Activated CD8-positive, alpha-beta memory T cell treated with anti-CD3 and anti-CD28 coated beads, Interleukin-2, amount 50 U/mL, for 1 hour (primary cell): ENCODE results near the gene GPNMB.
"Not testable (repeated sequence)": the region's sequence is repeated elsewhere in the genome, so short reads cannot be mapped to it uniquely, and the experiment has no call there.

ENCODE experiments used
- DNase-seq: peaks from one replicate; pipeline ENCODE4 v3.0.0-alpha.2; 2020; ENCODE audit errors: extremely low read depth

GPNMB gene

GRCh38 chr7:23246555-23246954 is at the start of gene GPNMB:
Gene GPNMB, plus strand, starts transcription at chr7:23246775. Its CDS starts 83 bp downstream, at chr7:23246858.
- no peak for DNase-seq

DNA sequence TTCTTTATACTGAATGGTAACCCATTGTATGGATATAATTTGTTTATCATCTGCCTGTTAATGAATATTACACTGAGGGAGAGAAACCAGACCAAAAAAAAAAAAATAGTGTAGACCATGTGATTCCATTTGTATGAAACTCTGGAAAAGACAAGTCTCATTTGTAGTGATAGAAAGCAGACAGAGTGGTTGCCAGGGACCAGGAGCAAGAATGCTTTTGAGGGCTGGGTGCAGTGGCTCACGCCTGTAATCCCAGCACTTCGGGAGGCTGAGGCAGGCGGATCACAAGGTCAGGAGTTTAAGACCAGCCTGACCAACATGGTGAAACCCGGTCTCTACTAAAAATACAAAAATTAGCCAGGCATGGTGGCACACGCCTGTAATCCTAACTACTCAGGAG is 48.8 kb upstream of the GPNMB start:
- DNase-seq, result not testable (repeated sequence)

DNA sequence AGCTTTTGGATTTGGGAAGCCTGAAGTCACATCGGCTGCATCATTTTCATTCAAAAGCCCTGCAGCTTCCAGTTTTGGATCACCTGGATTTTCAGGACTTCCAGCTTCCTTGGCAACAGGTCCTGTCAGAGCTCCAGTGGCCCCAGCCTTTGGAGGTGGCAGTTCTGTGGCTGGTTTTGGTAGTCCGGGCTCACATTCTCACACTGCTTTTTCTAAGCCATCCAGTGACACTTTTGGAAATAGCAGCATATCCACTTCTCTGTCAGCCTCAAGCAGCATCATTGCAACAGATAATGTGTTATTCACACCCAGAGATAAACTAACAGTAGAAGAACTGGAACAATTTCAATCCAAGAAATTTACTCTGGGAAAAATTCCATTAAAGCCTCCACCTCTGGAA is 46.2 kb upstream of the GPNMB start:
- no peak for DNase-seq

DNA sequence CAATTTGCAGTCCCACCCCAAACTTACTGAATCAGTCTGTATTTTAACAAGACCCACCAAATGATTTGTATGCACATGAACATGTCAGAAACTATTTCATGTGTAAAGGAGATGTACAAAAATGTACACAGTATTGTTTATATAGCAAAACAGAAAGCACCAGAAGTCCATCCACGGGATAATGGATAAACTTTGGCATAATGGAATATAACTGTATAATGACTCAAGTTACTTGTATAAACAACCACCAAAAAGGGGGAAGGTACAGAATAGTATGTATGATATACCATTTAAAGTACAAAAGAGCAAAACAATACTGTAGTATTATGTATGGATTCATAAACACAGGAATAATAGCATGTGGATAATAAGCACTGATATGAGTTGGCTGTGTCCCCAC is 42.3 kb upstream of the GPNMB start:
- no peak for DNase-seq

GRCh38 chr7:23205577-23205908 is 41.0 kb upstream of the GPNMB start:
- no peak for DNase-seq

DNA sequence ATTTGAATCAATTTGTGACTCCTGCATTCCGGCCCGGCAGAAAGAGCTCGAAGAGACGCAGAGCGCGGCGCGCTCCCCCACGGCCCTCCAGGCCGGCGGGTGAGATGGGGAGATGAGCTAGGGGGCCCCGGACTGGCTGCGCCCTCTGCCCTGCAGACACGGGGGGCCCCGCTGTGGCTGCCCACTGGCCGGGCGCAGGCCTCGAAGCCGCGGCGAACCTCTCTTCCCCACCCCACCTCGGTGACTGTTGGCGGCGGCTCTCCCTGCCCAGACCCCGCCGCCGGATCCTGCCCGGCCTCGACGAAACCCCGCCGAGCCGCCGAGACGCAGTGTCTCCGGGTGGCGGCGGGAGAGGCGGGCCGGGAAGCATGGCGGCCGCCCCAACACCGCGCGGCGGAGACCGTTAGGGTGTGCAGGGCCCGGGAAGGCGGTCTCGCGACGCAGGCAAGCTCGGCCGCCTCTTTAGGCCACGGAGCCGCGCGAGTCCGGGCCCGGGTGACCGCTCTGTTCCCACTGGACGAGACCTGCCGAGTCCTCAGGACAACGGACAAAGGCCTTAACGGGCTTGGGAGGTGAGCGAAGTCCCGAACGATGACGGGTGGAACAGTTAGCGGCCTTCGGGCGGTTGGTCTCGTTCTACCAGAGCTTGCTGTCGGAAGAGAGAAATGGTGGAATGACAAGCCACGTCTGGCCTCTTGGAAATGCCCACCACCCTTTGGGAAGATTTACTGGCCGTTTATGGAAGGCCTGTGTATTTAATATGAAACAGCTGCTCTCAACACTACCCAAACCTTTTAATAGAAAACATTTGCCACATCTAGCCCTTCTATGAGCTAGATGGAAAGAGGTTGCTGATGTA is 40.4 kb upstream of the GPNMB start:
- no peak for DNase-seq

GRCh38 chr7:23207021-23207420 is 39.6 kb upstream of the GPNMB start:
- no peak for DNase-seq

- DNase-seq, result no peak
Observed at GRCh38 chr7:23207884-23208283, 38.7 kb upstream of the GPNMB start.

GRCh38 chr7:23208316-23208715 is 38.3 kb upstream of the GPNMB start:
- DNase-seq, result no peak

- no peak for DNase-seq
Observed at GRCh38 chr7:23210506-23210905, 36.1 kb upstream of the GPNMB start.

DNA sequence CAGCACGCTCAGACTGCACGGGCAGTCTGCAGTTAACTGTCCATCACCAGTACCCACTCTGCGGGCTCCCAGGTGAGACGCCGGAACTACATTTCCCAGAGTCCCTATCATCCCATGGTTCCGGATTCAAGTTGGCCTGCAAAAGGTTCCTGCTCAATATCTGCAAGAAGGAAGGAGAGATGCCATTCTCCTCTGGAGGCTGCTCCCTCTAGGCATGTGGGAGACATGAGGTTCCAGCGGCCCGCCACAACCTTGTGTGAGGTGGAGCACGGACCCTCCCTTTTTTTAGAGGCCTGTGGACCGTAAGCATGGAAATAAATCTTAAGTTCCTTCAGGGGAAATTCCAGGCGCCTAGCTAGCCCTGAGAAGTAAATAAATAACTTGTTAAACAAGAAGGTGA is 35.0 kb upstream of the GPNMB start:
- DNase-seq, result no peak

DNA sequence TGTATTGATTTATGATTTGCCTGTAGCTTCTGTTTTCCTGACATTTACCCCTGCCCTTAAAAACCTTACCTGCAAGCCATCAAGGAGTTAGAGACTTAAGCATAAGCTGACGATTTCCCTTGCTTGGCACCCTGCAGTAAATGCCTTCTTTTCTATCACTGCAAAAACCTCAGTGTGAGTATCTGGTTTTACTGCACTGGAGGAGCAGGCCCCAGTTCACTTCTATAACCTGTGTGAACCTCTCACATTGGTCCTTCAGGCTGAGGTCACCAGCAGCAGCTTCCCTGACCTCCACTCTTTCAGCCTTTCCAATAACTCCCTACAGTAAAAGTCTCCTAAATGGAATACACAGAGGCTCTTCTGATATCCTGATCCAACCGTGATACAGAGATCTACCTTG is 34.2 kb upstream of the GPNMB start:
- DNase-seq, result no peak

- DNase-seq, result no peak
Observed at GRCh38 chr7:23212841-23213240, 33.7 kb upstream of the GPNMB start.

DNA sequence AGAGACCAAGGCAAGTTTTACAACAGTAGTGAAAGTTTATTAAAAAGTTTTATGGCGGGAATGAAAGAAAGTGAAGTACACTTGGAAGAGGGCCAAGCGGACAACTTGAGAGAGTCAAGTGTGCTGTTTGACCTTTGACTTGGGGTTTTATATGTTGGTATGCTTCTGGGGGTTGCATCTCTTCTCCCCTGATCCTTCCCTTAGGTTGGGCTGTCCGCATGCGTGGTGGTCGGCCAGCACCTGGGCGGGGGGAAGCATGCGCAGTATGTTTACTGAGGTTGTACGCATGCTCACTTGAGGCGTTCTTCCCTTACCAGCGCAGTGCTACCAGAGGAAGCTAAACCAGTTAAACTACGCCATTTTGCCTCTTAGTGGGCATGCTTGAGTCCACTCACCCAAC is 32.8 kb upstream of the GPNMB start:
- no peak for DNase-seq

DNA sequence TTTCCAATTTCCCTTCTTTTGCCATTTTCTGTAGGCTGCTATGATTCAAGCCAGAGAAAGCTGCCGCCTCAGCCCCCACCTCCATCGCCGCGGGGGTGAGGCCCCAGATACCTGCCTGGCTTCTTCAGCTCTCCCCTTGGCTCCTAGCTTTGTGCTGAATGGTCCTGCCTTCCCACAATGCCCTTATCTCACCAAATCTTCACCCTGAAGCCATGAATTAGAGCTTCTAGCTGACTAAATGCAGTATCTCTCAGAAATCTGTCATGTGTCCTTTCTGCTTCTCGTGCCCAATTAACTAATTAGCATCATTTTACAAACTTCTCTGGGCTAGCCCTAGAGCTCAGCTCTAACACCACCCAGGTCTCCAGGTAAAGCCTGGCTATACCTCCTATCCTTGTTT is 32.2 kb upstream of the GPNMB start:
- DNase-seq, result no peak

GRCh38 chr7:23214938-23215337 is 31.6 kb upstream of the GPNMB start:
- DNase-seq, result no peak

- DNase-seq, result no peak
Observed at GRCh38 chr7:23216021-23216420, 30.6 kb upstream of the GPNMB start.

DNA sequence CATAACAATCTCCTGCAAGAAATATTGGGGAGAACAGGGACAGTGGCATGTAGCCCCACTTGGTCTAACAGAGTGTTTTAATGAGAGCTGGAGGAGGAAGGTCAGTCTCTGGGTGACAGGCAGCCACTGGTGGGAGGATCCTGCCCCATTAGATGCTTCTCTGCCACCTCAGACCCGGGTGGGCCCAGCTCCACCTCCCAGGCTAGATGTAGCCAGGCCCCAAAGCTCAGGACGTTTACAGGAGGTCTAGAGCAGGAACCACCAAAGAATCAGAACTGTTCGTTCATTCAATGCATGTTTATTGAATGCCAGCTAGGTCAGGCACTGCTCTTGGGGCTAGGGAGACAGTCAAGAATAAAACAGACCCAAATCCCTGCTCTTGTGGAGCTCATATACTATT is 28.4 kb upstream of the GPNMB start:
- DNase-seq, result no peak

DNA sequence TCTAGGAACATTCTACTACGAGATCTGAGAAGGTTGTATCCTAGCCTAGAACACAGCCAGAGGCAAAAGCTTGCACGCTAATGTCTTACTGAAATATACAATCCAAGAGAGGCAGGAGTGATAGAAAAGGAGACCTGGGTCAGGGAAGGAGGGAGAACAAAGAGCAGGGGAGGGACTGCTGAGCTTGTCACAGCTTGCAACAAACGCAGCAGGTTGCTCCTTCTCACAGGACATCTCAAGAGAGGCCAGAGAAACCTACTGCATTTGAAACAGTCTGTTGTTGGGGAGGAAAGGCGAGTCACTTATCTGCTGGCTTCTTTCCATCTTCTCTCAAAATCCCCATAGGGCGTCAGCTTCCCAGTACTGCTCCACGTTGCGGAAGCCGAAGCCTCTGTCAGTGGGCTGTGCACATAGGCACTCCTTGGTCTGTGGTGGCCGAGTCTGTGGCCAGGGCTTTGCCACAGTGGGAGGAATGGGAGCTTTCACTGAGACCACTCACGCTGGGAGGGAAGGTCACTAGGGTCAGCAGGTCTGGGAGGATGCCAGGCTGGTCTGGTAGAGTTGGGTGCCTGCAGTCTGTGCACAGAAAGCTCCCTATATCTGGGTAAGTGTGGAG is 25.8 kb upstream of the GPNMB start:
- DNase-seq, result no peak

DNA sequence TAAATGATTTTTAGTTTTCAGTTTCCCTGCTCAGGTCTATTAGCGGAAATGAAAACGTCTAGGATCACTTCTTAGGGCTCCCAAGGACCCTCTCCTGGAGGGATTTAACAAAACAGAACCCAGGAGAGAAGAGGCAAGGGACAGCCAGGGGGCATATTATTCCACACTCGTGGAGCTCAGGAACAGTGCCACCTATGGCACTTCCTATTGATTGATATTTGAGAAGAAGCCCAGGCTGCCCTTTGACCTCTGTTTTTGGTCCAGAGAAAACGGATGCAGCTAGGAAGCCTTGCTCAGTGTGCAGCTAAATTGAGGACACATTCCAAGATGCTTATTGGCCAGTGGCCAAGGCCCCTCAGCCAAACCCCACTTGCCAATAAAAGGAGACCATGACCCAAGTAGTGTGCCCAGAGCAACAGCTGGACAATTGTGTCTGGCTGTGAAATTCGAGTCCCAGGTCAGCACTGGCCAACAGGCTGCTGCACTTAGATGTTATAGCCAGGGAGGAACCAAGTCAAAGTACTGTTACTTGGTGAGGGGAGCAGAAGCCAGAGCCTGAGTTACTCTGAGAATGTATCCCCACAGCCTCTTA is 24.0 kb upstream of the GPNMB start:
- no peak for DNase-seq

DNA sequence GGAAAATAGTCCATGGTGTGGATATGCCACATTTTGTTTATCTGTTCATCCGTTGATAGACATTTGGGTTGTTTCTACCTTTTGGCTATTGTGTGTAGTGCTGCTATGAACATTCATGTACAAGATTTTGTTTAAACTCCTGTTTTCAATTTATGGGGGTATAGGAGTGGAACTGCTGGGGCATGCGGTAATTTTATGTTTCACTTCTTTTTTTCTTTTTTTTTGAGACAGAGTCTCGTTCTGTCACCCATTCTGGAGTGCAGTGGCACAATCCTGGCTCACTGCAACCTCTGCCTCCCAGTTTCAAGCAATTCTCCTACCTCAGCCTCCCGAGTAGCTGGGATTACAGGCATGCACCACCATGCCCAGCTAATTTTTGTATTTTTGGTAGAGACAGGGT is 22.2 kb upstream of the GPNMB start:
- not testable (repeated sequence) for DNase-seq

DNA sequence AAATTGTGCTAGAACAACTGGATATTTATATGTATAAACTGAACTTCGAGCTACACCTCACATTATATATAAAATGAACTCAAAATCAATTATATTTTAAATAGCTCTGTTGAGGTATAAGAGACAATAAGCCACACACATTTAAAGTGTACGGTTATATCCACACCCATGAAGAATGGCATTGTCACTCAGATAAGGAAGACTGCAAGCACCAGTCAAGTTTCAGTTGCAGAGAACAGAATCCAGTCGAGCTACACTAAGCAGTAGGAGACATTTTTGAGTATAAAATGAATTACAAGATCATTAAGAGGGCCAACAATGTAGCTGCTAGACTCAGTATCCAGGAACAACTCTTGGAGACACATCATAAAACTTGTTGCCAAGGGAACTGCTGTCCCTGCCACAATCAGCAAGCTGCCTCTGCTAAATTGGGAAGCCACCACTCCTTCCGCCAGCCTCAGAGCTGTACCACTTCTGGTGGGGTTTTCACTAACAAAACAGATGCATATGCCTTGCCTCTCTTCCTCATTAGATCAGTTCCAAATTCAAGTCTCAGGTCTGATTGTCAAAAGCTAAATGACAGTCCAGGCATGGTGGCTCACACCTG is 19.6 kb upstream of the GPNMB start:
- no peak for DNase-seq

DNA sequence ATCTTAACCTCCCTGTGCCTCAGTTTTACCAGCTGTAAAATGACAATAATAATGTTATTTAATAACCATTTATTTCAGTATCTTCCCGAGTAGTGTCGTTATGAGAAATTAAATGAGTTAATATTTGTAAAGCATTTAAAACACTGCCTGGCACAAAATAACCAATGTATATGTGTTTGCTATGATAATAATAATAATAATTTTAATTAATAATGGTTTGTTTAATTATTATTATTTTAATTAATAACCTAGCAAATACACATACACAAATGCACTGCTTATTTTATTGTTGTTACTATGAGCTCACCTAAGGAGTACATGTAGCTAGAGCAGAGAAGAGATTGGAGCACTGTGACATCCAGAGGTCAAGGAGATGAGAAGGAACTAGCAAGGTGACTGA is 18.2 kb upstream of the GPNMB start:
- DNase-seq, result no peak
